HG03095 (cell line): Measurements from ENCODE around the gene NR3C2.

Experiments used
- ATAC-seq: cut with Tn5 transposase; IDR thresholded peaks from one replicate; pipeline ENCODE4 v1.9.1; 2021; ENCODE audit warnings: moderate library complexity; ENCODE audit not compliant: unreplicated experiment

Gene NR3C2

DNA sequence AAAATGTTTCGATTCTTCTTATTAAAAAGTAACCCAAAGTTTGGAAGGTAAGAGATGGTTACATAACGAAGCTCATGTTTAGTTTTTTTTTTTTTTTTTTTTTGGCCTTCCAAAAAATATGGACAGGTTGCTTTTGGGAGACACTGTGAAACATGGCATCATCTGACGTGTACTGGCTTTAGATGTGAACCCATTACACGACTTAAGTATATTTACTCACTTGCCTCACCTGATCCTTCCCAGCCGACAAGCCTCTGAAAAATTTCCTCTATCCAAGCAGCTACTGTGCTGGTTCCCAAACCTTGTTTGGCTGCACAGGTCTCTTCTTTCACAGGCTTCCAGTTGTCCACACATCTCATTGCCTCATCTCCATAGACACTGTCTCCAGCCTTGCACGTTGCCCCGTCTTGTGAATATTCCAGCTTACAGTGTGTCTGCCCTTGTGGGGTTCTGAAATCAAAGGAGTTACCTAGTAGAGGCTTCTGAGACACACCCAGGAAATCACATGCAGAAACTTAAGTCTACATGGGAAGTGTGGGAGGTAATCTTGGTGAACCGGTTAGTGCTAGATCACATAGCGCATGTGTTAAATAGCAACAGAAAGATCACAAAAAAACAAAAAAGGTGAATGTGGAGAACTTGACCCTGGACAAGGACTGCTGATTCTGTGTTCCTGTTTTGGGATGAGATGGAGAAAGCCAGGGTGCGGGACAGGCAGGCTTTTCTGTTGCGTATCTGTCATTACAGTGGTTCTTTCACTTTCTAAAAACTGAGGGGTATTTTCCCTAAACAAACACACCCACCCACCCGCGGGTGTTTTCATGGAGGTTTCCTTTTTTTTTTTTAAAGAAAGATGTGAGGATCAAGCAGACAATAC, 381.7 kb downstream of the NR3C2 start:
- no peak for ATAC-seq

GRCh38 chr4:148059617-148060180, 382.5 kb downstream of the NR3C2 start:
- ATAC-seq = no peak

GRCh38 chr4:148057984-148058859, 384.0 kb downstream of the NR3C2 start:
- no peak for ATAC-seq

GRCh38 chr4:148057516-148057915, 384.7 kb downstream of the NR3C2 start:
- peak; percentile 36 for ATAC-seq

DNA sequence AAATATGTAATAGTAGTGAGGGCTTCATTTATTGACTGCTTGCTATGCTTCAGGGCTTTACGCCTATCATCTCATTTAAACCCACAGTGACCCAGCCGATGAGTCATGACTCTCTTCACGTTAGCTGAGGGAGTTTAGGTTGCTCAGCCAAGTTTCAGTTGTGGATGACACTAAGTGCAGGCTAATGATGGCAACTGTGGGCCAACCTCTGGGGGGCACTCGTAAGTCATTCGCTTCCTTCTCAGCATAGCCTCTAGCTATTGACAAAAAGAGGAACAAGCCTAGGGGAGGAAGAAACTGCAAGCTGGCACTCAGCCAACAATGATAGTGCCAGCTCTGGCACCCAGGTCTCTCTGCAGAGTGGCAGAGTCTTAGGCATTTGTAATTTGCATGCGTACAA, 385.3 kb downstream of the NR3C2 start:
- ATAC-seq = peak; percentile 73

GRCh38 chr4:148055844-148056243, 386.4 kb downstream of the NR3C2 start:
- no peak for ATAC-seq

- ATAC-seq = no peak
Observed at GRCh38 chr4:148054275-148054674, 387.9 kb downstream of the NR3C2 start.

DNA sequence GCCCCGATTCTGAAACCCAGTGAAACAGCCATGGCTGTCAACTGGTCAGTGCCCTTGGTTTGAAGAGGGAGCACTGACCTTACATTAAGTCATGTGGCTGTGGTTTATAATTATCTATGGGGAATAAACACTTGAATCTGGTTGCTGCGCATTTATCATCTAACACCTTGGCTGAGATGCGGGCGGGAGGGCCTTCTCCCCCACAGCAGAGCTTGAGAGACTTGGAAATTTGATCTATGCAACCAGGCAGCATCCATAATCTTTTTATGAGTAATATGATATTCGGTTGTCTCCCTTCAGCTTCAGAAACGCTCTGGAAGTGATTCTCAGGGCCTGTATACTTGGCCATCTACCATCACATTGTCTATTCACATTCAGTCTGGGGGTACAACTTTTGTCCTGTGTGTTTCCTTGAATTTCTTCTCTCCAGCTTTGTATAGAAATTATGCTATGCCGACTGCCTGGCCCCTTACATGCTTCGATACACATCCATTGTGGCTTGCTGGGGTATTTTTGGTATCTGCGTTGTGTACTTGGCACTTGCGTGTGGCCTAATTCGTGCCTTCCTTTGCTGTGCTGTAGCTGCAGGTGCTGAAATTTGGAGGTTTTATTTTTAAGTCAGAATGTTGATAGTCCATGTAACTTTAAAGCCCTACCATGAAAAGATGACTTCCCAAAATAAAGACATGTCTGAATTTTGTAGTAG, 388.8 kb downstream of the NR3C2 start:
- ATAC-seq = no peak

GRCh38 chr4:148052448-148052847, 389.8 kb downstream of the NR3C2 start:
- no peak for ATAC-seq

DNA sequence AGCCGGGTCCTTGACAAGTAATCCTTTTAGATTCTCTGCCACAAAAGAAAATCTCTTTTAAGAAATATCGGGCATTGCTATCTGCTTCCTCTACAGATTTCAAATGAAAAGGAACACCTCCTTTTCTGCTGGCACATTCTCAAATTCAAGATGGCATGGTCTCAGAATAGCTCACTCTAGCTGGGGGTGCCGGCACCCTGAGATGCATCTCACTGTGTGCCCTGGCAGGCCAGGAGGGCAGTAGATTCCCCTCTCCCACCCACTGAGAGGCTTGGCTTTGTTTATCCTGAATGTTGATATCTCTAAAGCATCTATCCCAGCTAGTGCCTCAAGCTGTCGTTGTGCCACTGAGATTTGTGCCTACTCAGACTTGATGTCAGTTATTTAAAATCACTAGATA, 390.8 kb downstream of the NR3C2 start:
- no peak for ATAC-seq

- no peak for ATAC-seq
Observed at GRCh38 chr4:148048598-148048997, 393.6 kb downstream of the NR3C2 start.

DNA sequence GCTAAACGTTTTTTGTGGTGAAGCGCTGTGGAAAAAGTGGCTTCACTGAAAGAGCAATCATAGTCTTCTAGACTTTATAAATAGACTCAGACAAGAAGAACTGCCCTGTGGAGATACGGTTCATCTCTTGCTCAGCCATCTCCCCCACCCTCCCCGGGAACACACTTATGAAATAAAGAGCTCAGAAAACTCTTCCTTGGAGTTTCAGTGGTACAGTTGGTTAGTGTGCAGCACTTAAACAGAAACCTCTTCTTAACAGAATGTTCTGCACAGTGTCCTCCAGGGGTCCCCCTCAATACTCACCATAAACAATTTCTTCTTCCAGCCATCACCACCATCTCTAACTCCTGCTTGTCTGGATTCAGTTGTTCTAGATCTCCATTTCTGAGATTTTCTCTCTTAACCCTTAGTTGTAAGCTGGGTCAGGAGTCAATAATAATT, 397.3 kb downstream of the NR3C2 start:
- ATAC-seq = peak; percentile 92

GRCh38 chr4:148044089-148044911, 397.9 kb downstream of the NR3C2 start:
- ATAC-seq = no peak

DNA sequence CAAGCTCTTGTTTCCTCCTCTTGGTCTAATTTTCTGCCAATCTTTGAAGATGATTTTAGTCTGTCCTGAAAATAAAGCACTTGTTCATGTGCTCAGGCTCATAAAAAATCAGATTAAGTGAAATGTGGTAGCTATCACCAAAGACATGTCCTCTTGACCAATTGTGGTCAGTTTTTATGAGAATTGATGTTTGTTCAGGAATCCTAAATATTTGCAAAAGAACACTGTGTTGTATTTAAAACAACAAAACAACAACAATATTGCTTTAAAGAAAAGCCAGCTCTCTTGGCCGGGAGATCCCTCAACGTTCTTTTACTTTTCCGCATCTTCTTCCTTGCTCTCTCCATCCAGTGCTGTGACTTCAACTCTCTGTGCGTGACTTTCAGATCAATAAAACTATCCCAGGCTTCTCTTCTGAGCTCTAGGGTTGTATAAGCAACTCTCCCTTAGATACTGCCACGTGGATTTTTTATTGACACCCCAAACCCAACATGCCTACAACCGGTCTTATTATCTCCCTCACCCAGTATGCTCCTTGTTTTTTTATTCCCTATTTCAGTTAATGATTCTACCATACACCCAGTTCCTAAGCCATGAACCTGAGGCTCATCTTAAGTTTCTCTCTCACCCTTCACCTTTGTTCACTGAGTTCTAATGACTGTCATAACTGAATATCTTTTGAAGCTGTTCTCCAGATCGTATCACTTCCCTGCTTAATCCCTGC, 400.4 kb downstream of the NR3C2 start:
- no peak for ATAC-seq

GRCh38 chr4:148034813-148035212, 407.4 kb downstream of the NR3C2 start:
- ATAC-seq = no peak

DNA sequence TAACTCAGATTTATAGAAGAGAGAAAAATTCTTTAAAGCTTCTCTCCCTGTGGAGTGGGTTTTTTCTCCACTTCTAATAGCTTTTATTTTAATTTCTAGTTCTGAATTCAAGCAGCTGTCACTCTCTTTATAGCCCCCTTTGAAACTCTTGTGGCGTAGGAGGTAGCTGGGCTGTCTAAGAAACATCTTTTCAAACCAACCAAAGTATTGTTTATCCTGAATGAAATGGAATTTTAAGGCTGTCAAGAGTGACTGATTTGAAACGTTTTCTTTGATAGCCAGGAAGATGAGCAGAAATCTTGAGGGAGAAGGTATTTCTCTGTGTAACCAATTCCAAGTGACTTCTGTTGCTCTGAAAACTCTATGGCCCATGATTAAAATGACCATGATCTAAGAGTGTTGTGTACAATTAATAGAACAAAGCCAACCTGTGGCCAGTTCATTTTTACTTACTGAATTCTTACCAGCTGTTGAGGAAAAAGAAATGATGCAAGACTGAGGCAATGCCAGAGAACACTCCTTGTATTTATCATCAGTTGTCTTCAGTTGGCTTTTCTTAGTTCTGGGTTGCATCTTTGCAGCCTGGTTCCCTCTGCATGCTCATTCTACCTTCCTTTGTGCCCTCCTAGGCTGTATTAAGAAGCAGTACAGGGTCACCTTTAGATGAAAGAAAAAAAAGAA, 411.9 kb downstream of the NR3C2 start:
- no peak for ATAC-seq

- ATAC-seq = no peak
Observed at GRCh38 chr4:148029781-148030180, 412.4 kb downstream of the NR3C2 start.
